Stimulated activated naive CD8-positive, alpha-beta T cell treated with anti-CD3 and anti-CD28 coated beads, Interleukin-15, Interleukin-2, amounts not matched to agents 100 ng/mL and 50 ng/mL, for 24 hours (primary cell): ENCODE data around the gene EHBP1L1.

Experiments used
- H3K27ac Mint-ChIP-seq: one replicate; pipeline ENCODE4 v1.8.0; 2021; ENCODE audit warnings: mild to moderate bottlenecking, mixed read lengths
- H3K27me3 Mint-ChIP-seq: one replicate; pipeline ENCODE4 v1.8.0; 2021; ENCODE audit warnings: mixed read lengths
- H3K36me3 Mint-ChIP-seq: one replicate; pipeline ENCODE4 v1.8.0; 2021; ENCODE audit warnings: low read depth, mixed read lengths
- H3K4me1 Mint-ChIP-seq: one replicate; pipeline ENCODE4 v1.8.0; 2021; ENCODE audit warnings: low read depth, mixed read lengths
- H3K4me3 Mint-ChIP-seq: one replicate; pipeline ENCODE4 v1.8.0; 2021; ENCODE audit warnings: mild to moderate bottlenecking, mixed read lengths
- H3K9me3 Mint-ChIP-seq: one replicate; pipeline ENCODE4 v1.8.0; 2021; ENCODE audit warnings: mixed read lengths

Gene EHBP1L1

GRCh38 chr11:65616575-65617001 lies 40.7 kb downstream of the EHBP1L1 start:
- Mint-ChIP-seq H3K4me3 (peak overlapping the region; percentile 97), H3K4me1 (peaks cover 40% of the 10 kb centered on the region), H3K9me3 (no peaks in the 10 kb centered on the region), H3K27me3 (no peaks in the 10 kb centered on the region), H3K27ac (peak overlapping the region; percentile 96), H3K36me3 (peaks cover 42% of the 10 kb centered on the region)

GRCh38 chr11:65617136-65617850 lies 41.4 kb downstream of the EHBP1L1 start:
- H3K9me3 Mint-ChIP-seq, result no peaks in the 10 kb centered on the region
- peaks cover 35% of the 10 kb centered on the region for H3K4me1 Mint-ChIP-seq
- H3K36me3 Mint-ChIP-seq, result peaks cover 42% of the 10 kb centered on the region
- H3K27ac Mint-ChIP-seq, result peak overlapping the region; percentile 96
- H3K27me3 Mint-ChIP-seq, result no peaks in the 10 kb centered on the region
- peak overlapping the region; percentile 97 for H3K4me3 Mint-ChIP-seq

- Mint-ChIP-seq H3K27ac (no peak overlapping the region), H3K4me3 (peak overlapping the region; percentile 97), H3K9me3 (no peaks in the 10 kb centered on the region), H3K27me3 (no peaks in the 10 kb centered on the region), H3K36me3 (peaks cover 47% of the 10 kb centered on the region), H3K4me1 (peaks cover 26% of the 10 kb centered on the region)
Observed at GRCh38 chr11:65617990-65618751, 42.3 kb downstream of the EHBP1L1 start.

GRCh38 chr11:65618763-65619162 lies 42.9 kb downstream of the EHBP1L1 start:
- H3K4me1 Mint-ChIP-seq, result peaks cover 24% of the 10 kb centered on the region

GRCh38 chr11:65619281-65619928 lies 43.6 kb downstream of the EHBP1L1 start:
- Mint-ChIP-seq H3K36me3 (peaks cover 50% of the 10 kb centered on the region), H3K4me1 (peaks cover 27% of the 10 kb centered on the region), H3K9me3 (no peaks in the 10 kb centered on the region), H3K27me3 (no peaks in the 10 kb centered on the region), H3K27ac (no peak overlapping the region), H3K4me3 (no peak overlapping the region)

More at GRCh38 chr11:65618763-65619162, 42.9 kb downstream of the EHBP1L1 start:
- Mint-ChIP-seq H3K27ac (no peak overlapping the region), H3K4me3 (no peak overlapping the region), H3K36me3 (peaks cover 47% of the 10 kb centered on the region), H3K9me3 (no peaks in the 10 kb centered on the region), H3K27me3 (no peaks in the 10 kb centered on the region)

GRCh38 chr11:65620666-65621065 lies 44.8 kb downstream of the EHBP1L1 start:
- H3K9me3 Mint-ChIP-seq, result no peaks in the 10 kb centered on the region
- H3K4me1 Mint-ChIP-seq, result peaks cover 23% of the 10 kb centered on the region
- H3K27ac Mint-ChIP-seq, result no peak overlapping the region
- H3K4me3 Mint-ChIP-seq, result no peak overlapping the region
- no peaks in the 10 kb centered on the region for H3K27me3 Mint-ChIP-seq
- peaks cover 52% of the 10 kb centered on the region for H3K36me3 Mint-ChIP-seq

GRCh38 chr11:65621460-65621859 lies 45.6 kb downstream of the EHBP1L1 start:
- no peak overlapping the region for H3K27ac Mint-ChIP-seq
- H3K9me3 Mint-ChIP-seq, result no peaks in the 10 kb centered on the region
- peaks cover 57% of the 10 kb centered on the region for H3K36me3 Mint-ChIP-seq
- no peak overlapping the region for H3K4me3 Mint-ChIP-seq
- H3K27me3 Mint-ChIP-seq, result no peaks in the 10 kb centered on the region
- H3K4me1 Mint-ChIP-seq, result peaks cover 25% of the 10 kb centered on the region

- Mint-ChIP-seq H3K36me3 (peaks cover 53% of the 10 kb centered on the region), H3K27ac (no peak overlapping the region), H3K4me1 (peaks cover 19% of the 10 kb centered on the region), H3K27me3 (no peaks in the 10 kb centered on the region), H3K4me3 (no peak overlapping the region), H3K9me3 (no peaks in the 10 kb centered on the region)
Observed at GRCh38 chr11:65622011-65622410, 46.2 kb downstream of the EHBP1L1 start.

GRCh38 chr11:65623177-65623576 lies 47.3 kb downstream of the EHBP1L1 start:
- Mint-ChIP-seq H3K4me3 (no peak overlapping the region), H3K27me3 (no peaks in the 10 kb centered on the region), H3K27ac (no peak overlapping the region), H3K4me1 (peaks cover 10% of the 10 kb centered on the region), H3K9me3 (no peaks in the 10 kb centered on the region), H3K36me3 (peaks cover 49% of the 10 kb centered on the region)

GRCh38 chr11:65623852-65624616 lies 48.2 kb downstream of the EHBP1L1 start:
- Mint-ChIP-seq H3K27ac (no peak overlapping the region), H3K36me3 (peaks cover 49% of the 10 kb centered on the region), H3K4me1 (peaks cover 10% of the 10 kb centered on the region)

GRCh38 chr11:65624931-65625627 lies 49.2 kb downstream of the EHBP1L1 start:
- no peaks in the 10 kb centered on the region for H3K9me3 Mint-ChIP-seq
- no peak overlapping the region for H3K4me3 Mint-ChIP-seq
- no peaks in the 10 kb centered on the region for H3K27me3 Mint-ChIP-seq
- peaks cover 10% of the 10 kb centered on the region for H3K4me1 Mint-ChIP-seq
- H3K36me3 Mint-ChIP-seq, result peaks cover 46% of the 10 kb centered on the region
- no peak overlapping the region for H3K27ac Mint-ChIP-seq

More at GRCh38 chr11:65623852-65624616, 48.2 kb downstream of the EHBP1L1 start:
- H3K9me3 Mint-ChIP-seq, result no peaks in the 10 kb centered on the region
- H3K4me3 Mint-ChIP-seq, result no peak overlapping the region
- H3K27me3 Mint-ChIP-seq, result no peaks in the 10 kb centered on the region

- peak overlapping the region; percentile 20 for H3K4me3 Mint-ChIP-seq
- peaks cover 46% of the 10 kb centered on the region for H3K36me3 Mint-ChIP-seq
- H3K9me3 Mint-ChIP-seq, result no peaks in the 10 kb centered on the region
- no peaks in the 10 kb centered on the region for H3K27me3 Mint-ChIP-seq
- peaks cover 10% of the 10 kb centered on the region for H3K4me1 Mint-ChIP-seq
- H3K27ac Mint-ChIP-seq, result peak overlapping the region; percentile 70
Observed at GRCh38 chr11:65625628-65626342, 49.9 kb downstream of the EHBP1L1 start.

GRCh38 chr11:65627202-65627601 lies 51.3 kb downstream of the EHBP1L1 start:
- Mint-ChIP-seq H3K27ac (no peak overlapping the region), H3K9me3 (no peaks in the 10 kb centered on the region), H3K4me3 (no peak overlapping the region), H3K4me1 (peaks cover 7% of the 10 kb centered on the region), H3K27me3 (no peaks in the 10 kb centered on the region), H3K36me3 (peaks cover 35% of the 10 kb centered on the region)
